GM23338 (cell line): Measurements from ENCODE around the gene LMF1. TPM values are rescaled to one million over a fixed set of nuclear protein-coding genes. Genes with fewer than 3 reads are reported as not detected.

ENCODE experiments used
- ATAC-seq: fragments of 200-7000 bp; cut with Tn5 transposase; 3 replicates; pipeline ENCODE4 v1.9.1; 2020
- DNase-seq: peaks from one replicate; pipeline ENCODE4 v3.0.0-alpha.2; 2015; ENCODE audit warnings: low spot score
- H2AFZ ChIP-seq: fragments of 200-600 bp; sonication (generic); 2 replicates; pipeline ENCODE4 v1.8.0; 2016; ENCODE audit warnings: antibody characterized with exemption, mild to moderate bottlenecking, moderate library complexity
- H3F3A ChIP-seq: fragments of 200-600 bp; sonication (generic); replicated peaks from 2 replicates; pipeline ENCODE4 v1.8.0; 2017; ENCODE audit warnings: antibody characterized with exemption, mixed run types, low read depth
- H3K27ac ChIP-seq: fragments of 200-600 bp; sonication (generic); 2 replicates; pipeline ENCODE4 v1.6.1; 2016; ENCODE audit warnings: low read depth
- H3K27me3 ChIP-seq: fragments of 200-600 bp; sonication (generic); 2 replicates; pipeline ENCODE4 v1.8.0; 2016; ENCODE audit warnings: mild to moderate bottlenecking, mixed run types, moderate library complexity; ENCODE audit not compliant: insufficient read depth
- H3K36me3 ChIP-seq: fragments of 200-600 bp; sonication (generic); 2 replicates; pipeline ENCODE4 v1.8.0; 2016; ENCODE audit warnings: mild to moderate bottlenecking; ENCODE audit not compliant: insufficient read depth
- H3K4me1 ChIP-seq: fragments of 200-600 bp; sonication (generic); 2 replicates; pipeline ENCODE4 v1.8.0; 2016; ENCODE audit warnings: mild to moderate bottlenecking, moderate library complexity; ENCODE audit not compliant: insufficient read depth
- H3K4me2 ChIP-seq: fragments of 200-600 bp; sonication (generic); 2 replicates; pipeline ENCODE4 v1.7.1; 2017; ENCODE audit warnings: mixed run types
- H3K4me3 ChIP-seq: fragments of 200-600 bp; sonication (generic); 2 replicates; pipeline ENCODE4 v1.6.1; 2016; ENCODE audit warnings: mixed run types
- H3K79me2 ChIP-seq: fragments of 200-600 bp; sonication (generic); replicated peaks from 2 replicates; pipeline ENCODE4 v1.8.0; 2017; ENCODE audit warnings: mild to moderate bottlenecking; ENCODE audit not compliant: insufficient read depth
- H3K9me2 ChIP-seq: fragments of 200-600 bp; sonication (generic); 2 replicates; pipeline ENCODE4 v1.8.0; 2017; ENCODE audit not compliant: insufficient read depth
- H4K20me1 ChIP-seq: fragments of 200-600 bp; sonication (generic); replicated peaks from 2 replicates; pipeline ENCODE4 v1.8.0; 2017; ENCODE audit warnings: mild to moderate bottlenecking; ENCODE audit not compliant: insufficient read depth
- H3K27ac Mint-ChIP-seq: 2 replicates; pipeline ENCODE4 v1.8.0; 2020; ENCODE audit warnings: inconsistent platforms, mild to moderate bottlenecking, moderate library complexity, mixed read lengths
- H3K27me3 Mint-ChIP-seq: 3 replicates; pipeline ENCODE4 v1.8.0; 2022; ENCODE audit warnings: low read depth, mild to moderate bottlenecking, moderate library complexity, mixed read lengths, inconsistent platforms; ENCODE audit not compliant: insufficient read depth, poor library complexity
- H3K36me3 Mint-ChIP-seq: 3 replicates; pipeline ENCODE4 v1.8.0; 2021; ENCODE audit warnings: low read depth, mild to moderate bottlenecking, inconsistent platforms, moderate library complexity, mixed read lengths
- H3K4me1 Mint-ChIP-seq: 3 replicates; pipeline ENCODE4 v1.8.0; 2020; ENCODE audit warnings: mild to moderate bottlenecking, inconsistent platforms, mixed read lengths
- H3K4me3 Mint-ChIP-seq: 3 replicates; pipeline ENCODE4 v1.8.0; 2021; ENCODE audit warnings: moderate library complexity, mild to moderate bottlenecking, inconsistent platforms, mixed read lengths
- H3K9me3 Mint-ChIP-seq: 3 replicates; pipeline ENCODE4 v1.8.0; 2020; ENCODE audit warnings: moderate library complexity, mild to moderate bottlenecking, inconsistent platforms, mixed read lengths
- CREB1 ChIP-seq: fragments of 250-450 bp; sonication (Bioruptor Pico); IDR thresholded peaks from 2 replicates; pipeline ENCODE4 v1.5.0; 2020; ENCODE audit warnings: low read depth, mild to moderate bottlenecking, moderate library complexity
- EZH2 ChIP-seq: fragments of 200-600 bp; sonication (generic); IDR thresholded peaks from one replicate; pipeline ENCODE4 v1.8.0; 2017; ENCODE audit warnings: antibody characterized with exemption, mild to moderate bottlenecking, low read depth; ENCODE audit not compliant: unreplicated experiment
- POLR2AphosphoS5 ChIP-seq: IDR thresholded peaks from 2 replicates; pipeline ENCODE4 v1.6.1; 2016; ENCODE audit warnings: antibody characterized with exemption, low read depth
- STAT1 ChIP-seq: IDR thresholded peaks from one replicate; pipeline ENCODE4 v1.6.1; 2016; ENCODE audit warnings: antibody characterized with exemption; ENCODE audit not compliant: unreplicated experiment
- ZNF331 ChIP-seq: fragments of 250-450 bp; sonication (Bioruptor Pico); IDR thresholded peaks from 2 replicates; pipeline ENCODE4 v1.5.0; 2020; ENCODE audit warnings: low read depth, mild to moderate bottlenecking, moderate library complexity
- polyA plus RNA-seq: library from polyadenylated mRNA; unstranded; fragments of >200 nt; fragmentation: Nextera tagmentation; extraction: Ambion mirVana; gene quantifications from 2 replicates; pipeline ENCODE4 v1.2.1, GENCODE V29; 2016
- total RNA-seq: library from RNA; depleted of rRNA; stranded (reverse); fragments of >200 nt; shearing (Covaris generic); gene quantifications from 2 replicates; pipeline ENCODE4 v1.2.3, GENCODE V29; 2014
- TF ChIP-seq, protein P1 (sequence below): fragments of 250-450 bp; sonication (Bioruptor Pico); IDR thresholded peaks from 2 replicates; pipeline ENCODE4 v1.5.0; 2020; ENCODE audit warnings: mild to moderate bottlenecking, moderate library complexity
- TF ChIP-seq, protein P2 (sequence below), 2 experiments: fragments of 200-600 bp in 1 of 2; sonication (generic) in 1 of 2; conservative IDR thresholded peaks; 2 replicates each; pipeline versions ENCODE4 v1.5.1 to v1.6.1; 2016 to 2017; ENCODE audit warnings: antibody characterized with exemption in 2 of 2, low read depth in 2 of 2, mild to moderate bottlenecking in 2 of 2, moderate library complexity in 1 of 2

LMF1 gene
- total and polyA plus RNA-seq, 2 experiments from 2014 or later, result 4.2 to 10.1 TPM

DNA sequence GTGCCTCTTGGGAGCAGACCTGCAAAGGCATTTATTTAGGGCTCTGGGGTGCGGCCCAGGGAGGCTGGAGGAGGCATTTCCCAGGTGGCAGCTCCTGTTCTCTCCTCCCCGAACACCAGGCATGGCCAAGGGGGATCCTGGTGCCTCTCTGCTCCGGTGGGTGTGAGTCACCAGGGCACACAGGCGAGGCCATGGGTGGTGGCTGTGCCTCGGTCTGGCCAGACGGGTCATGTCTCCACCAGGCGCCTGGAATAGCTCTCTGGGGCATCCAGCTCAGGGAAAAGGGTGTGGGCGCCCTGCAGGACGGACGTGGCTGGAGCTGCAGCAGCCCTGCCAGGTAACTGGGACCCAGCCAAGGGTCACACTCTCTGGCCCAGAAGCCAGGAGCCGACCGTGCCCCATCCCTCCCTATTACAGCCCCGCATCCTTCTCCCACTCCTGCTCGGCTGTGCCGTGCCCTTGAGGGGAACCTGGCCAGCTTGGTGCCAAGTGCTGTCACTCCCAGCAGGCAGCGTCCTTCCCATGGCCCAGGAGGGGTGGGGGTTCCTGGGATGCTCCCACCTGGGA is 36.6 kb upstream of the LMF1 start (continued):
- TF ChIP-seq, protein P1, sequence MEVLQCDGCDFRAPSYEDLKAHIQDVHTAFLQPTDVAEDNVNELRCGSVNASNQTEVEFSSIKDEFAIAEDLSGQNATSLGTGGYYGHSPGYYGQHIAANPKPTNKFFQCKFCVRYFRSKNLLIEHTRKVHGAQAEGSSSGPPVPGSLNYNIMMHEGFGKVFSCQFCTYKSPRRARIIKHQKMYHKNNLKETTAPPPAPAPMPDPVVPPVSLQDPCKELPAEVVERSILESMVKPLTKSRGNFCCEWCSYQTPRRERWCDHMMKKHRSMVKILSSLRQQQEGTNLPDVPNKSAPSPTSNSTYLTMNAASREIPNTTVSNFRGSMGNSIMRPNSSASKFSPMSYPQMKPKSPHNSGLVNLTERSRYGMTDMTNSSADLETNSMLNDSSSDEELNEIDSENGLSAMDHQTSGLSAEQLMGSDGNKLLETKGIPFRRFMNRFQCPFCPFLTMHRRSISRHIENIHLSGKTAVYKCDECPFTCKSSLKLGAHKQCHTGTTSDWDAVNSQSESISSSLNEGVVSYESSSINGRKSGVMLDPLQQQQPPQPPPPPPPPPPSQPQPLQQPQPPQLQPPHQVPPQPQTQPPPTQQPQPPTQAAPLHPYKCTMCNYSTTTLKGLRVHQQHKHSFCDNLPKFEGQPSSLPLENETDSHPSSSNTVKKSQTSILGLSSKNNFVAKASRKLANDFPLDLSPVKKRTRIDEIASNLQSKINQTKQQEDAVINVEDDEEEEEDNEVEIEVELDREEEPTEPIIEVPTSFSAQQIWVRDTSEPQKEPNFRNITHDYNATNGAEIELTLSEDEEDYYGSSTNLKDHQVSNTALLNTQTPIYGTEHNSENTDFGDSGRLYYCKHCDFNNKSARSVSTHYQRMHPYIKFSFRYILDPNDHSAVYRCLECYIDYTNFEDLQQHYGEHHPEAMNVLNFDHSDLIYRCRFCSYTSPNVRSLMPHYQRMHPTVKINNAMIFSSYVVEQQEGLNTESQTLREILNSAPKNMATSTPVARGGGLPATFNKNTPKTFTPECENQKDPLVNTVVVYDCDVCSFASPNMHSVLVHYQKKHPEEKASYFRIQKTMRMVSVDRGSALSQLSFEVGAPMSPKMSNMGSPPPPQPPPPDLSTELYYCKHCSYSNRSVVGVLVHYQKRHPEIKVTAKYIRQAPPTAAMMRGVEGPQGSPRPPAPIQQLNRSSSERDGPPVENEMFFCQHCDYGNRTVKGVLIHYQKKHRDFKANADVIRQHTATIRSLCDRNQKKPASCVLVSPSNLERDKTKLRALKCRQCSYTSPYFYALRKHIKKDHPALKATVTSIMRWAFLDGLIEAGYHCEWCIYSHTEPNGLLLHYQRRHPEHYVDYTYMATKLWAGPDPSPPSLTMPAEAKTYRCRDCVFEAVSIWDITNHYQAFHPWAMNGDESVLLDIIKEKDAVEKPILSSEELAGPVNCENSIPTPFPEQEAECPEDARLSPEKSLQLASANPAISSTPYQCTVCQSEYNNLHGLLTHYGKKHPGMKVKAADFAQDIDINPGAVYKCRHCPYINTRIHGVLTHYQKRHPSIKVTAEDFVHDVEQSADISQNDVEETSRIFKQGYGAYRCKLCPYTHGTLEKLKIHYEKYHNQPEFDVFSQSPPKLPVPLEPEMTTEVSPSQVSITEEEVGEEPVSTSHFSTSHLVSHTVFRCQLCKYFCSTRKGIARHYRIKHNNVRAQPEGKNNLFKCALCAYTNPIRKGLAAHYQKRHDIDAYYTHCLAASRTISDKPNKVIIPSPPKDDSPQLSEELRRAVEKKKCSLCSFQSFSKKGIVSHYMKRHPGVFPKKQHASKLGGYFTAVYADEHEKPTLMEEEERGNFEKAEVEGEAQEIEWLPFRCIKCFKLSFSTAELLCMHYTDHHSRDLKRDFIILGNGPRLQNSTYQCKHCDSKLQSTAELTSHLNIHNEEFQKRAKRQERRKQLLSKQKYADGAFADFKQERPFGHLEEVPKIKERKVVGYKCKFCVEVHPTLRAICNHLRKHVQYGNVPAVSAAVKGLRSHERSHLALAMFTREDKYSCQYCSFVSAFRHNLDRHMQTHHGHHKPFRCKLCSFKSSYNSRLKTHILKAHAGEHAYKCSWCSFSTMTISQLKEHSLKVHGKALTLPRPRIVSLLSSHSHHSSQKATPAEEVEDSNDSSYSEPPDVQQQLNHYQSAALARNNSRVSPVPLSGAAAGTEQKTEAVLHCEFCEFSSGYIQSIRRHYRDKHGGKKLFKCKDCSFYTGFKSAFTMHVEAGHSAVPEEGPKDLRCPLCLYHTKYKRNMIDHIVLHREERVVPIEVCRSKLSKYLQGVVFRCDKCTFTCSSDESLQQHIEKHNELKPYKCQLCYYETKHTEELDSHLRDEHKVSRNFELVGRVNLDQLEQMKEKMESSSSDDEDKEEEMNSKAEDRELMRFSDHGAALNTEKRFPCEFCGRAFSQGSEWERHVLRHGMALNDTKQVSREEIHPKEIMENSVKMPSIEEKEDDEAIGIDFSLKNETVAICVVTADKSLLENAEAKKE (CRISPR knock-in tag), result no peak
- TF ChIP-seq CREB1 (CRISPR knock-in tag), result no peak
- TF ChIP-seq POLR2AphosphoS5, result no peak
- no peak for TF ChIP-seq ZNF331

GRCh38 chr16:1006781-1007180 is 36.0 kb upstream of the LMF1 start:
- Histone ChIP-seq H3K4me1 (no peaks in the 10 kb centered on the region), H4K20me1 (no peaks in the 10 kb centered on the region), H3K9me2 (no peaks in the 10 kb centered on the region), H3K27me3 (no peaks in the 10 kb centered on the region), H3K27ac (no peak overlapping the region), H3K36me3 (no peaks in the 10 kb centered on the region), H2AFZ (no peak overlapping the region), H3K79me2 (no peaks in the 10 kb centered on the region), H3F3A (no peaks in the 10 kb centered on the region), H3K4me2 (no peak overlapping the region), H3K4me3 (no peak overlapping the region)
- Mint-ChIP-seq H3K9me3 (no peaks in the 10 kb centered on the region), H3K4me3 (no peak overlapping the region), H3K27ac (no peak overlapping the region), H3K4me1 (no peaks in the 10 kb centered on the region), H3K36me3 (no peaks in the 10 kb centered on the region), H3K27me3 (peaks cover 7% of the 10 kb centered on the region)
- DNase-seq (no peak), ATAC-seq (no peak)
- TF ChIP-seq, protein P1 (CRISPR knock-in tag), result no peak
- no peak for TF ChIP-seq ZNF331
- no peak for TF ChIP-seq STAT1
- no peak for TF ChIP-seq EZH2
- TF ChIP-seq, protein P2, sequence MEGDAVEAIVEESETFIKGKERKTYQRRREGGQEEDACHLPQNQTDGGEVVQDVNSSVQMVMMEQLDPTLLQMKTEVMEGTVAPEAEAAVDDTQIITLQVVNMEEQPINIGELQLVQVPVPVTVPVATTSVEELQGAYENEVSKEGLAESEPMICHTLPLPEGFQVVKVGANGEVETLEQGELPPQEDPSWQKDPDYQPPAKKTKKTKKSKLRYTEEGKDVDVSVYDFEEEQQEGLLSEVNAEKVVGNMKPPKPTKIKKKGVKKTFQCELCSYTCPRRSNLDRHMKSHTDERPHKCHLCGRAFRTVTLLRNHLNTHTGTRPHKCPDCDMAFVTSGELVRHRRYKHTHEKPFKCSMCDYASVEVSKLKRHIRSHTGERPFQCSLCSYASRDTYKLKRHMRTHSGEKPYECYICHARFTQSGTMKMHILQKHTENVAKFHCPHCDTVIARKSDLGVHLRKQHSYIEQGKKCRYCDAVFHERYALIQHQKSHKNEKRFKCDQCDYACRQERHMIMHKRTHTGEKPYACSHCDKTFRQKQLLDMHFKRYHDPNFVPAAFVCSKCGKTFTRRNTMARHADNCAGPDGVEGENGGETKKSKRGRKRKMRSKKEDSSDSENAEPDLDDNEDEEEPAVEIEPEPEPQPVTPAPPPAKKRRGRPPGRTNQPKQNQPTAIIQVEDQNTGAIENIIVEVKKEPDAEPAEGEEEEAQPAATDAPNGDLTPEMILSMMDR (conservative IDR thresholded peaks at IDR 0.05; ENCODE audit: low read depth in 2 of 2), result no peak
